ENCODE measurements around the gene PALD1.
"Not testable (repeated sequence)": the region's sequence is repeated elsewhere in the genome, so short reads cannot be mapped to it uniquely, and the experiment has no call there.

Gene PALD1

GRCh38 chr10:70481105-70481504, 2.5 kb downstream of the PALD1 start:
- H3K4me2 ChIP-seq (ENCODE audit: low read depth, low read length, poor library complexity, severe bottlenecking): peak overlapping the region; percentile 95
- peak overlapping the region; percentile 96 for H3K27ac ChIP-seq (ENCODE audit: low read depth, low read length)
- H3K9me2 ChIP-seq (replicated peaks; ENCODE audit: insufficient read depth, low read length): no peaks in the 10 kb centered on the region
- H2AFZ ChIP-seq (ENCODE audit: low read depth, low read length, severe bottlenecking): no peak overlapping the region
- peak overlapping the region; percentile 91 for H3K9ac ChIP-seq (ENCODE audit: low read length)
- H3K27me3 ChIP-seq (ENCODE audit: low read length): no peaks in the 10 kb centered on the region
- peaks cover 4% of the 10 kb centered on the region; the same call in 1 of the 2 replicates for H3K36me3 ChIP-seq (ENCODE audit: low read length)
- H3K79me2 ChIP-seq (ENCODE audit: insufficient read depth, low read length): peaks cover 57% of the 10 kb centered on the region
- no peaks in the 10 kb centered on the region for H3K9me3 ChIP-seq (ENCODE audit: insufficient read depth, low read length)
- peak overlapping the region; percentile 80 for H3K4me3 ChIP-seq (ENCODE audit: insufficient read depth, low read length, poor library complexity, severe bottlenecking)
- H3F3A ChIP-seq (ENCODE audit: insufficient read depth): peaks cover 59% of the 10 kb centered on the region
- H4K20me1 ChIP-seq (ENCODE audit: low read depth, low read length): no peaks in the 10 kb centered on the region
- TF ChIP-seq CTCF (IDR thresholded peaks at IDR 0.05; ENCODE audit: insufficient read depth, low read length, poor library complexity, severe bottlenecking): no peak
- no peak for TF ChIP-seq EZH2phosphoT487 (conservative IDR thresholded peaks at IDR 0.05; ENCODE audit: low read length)

GRCh38 chr10:70481831-70482530, 3.4 kb downstream of the PALD1 start:
- peaks cover 60% of the 10 kb centered on the region for H3K79me2 ChIP-seq (ENCODE audit: insufficient read depth, low read length)
- peak overlapping the region; percentile 95 for H3K4me2 ChIP-seq (ENCODE audit: low read depth, low read length, poor library complexity, severe bottlenecking)
- peak overlapping the region; percentile 91 for H3K9ac ChIP-seq (ENCODE audit: low read length)
- H3K27ac ChIP-seq (ENCODE audit: low read depth, low read length): peak overlapping the region; percentile 96
- no peaks in the 10 kb centered on the region for H4K20me1 ChIP-seq (ENCODE audit: low read depth, low read length)
- H3K9me2 ChIP-seq (replicated peaks; ENCODE audit: insufficient read depth, low read length): no peaks in the 10 kb centered on the region
- H2AFZ ChIP-seq (ENCODE audit: low read depth, low read length, severe bottlenecking): no peak overlapping the region
- H3K9me3 ChIP-seq (ENCODE audit: insufficient read depth, low read length): no peaks in the 10 kb centered on the region
- peak overlapping the region; percentile 80 for H3K4me3 ChIP-seq (ENCODE audit: insufficient read depth, low read length, poor library complexity, severe bottlenecking)
- no peak for TF ChIP-seq CTCF (IDR thresholded peaks at IDR 0.05; ENCODE audit: insufficient read depth, low read length, poor library complexity, severe bottlenecking)
- H3K36me3 ChIP-seq (ENCODE audit: low read length): peaks cover 4% of the 10 kb centered on the region; the same call in 1 of the 2 replicates
- H3F3A ChIP-seq (ENCODE audit: insufficient read depth): peaks cover 51% of the 10 kb centered on the region
- no peaks in the 10 kb centered on the region for H3K27me3 ChIP-seq (ENCODE audit: low read length)

- Histone ChIP-seq H3K4me2 (ENCODE audit: low read depth, low read length, poor library complexity, severe bottlenecking) (peak overlapping the region; percentile 95), H3K27ac (ENCODE audit: low read depth, low read length) (peak overlapping the region; percentile 96), H3K27me3 (ENCODE audit: low read length) (no peaks in the 10 kb centered on the region), H3K9me3 (ENCODE audit: insufficient read depth, low read length) (no peaks in the 10 kb centered on the region), H3K4me3 (ENCODE audit: insufficient read depth, low read length, poor library complexity, severe bottlenecking) (no peak overlapping the region), H3K9me2 (replicated peaks; ENCODE audit: insufficient read depth, low read length) (no peaks in the 10 kb centered on the region), H3K36me3 (ENCODE audit: low read length) (peaks cover 11% of the 10 kb centered on the region), H3F3A (ENCODE audit: insufficient read depth) (peaks cover 53% of the 10 kb centered on the region), H3K9ac (ENCODE audit: low read length) (peak overlapping the region; percentile 91; the same call in 1 of the 2 replicates), H4K20me1 (ENCODE audit: low read depth, low read length) (no peaks in the 10 kb centered on the region), H2AFZ (ENCODE audit: low read depth, low read length, severe bottlenecking) (no peak overlapping the region), H3K79me2 (ENCODE audit: insufficient read depth, low read length) (peaks cover 70% of the 10 kb centered on the region)
- no peak for TF ChIP-seq EZH2phosphoT487 (conservative IDR thresholded peaks at IDR 0.05; ENCODE audit: low read length)
- no peak for TF ChIP-seq CTCF (IDR thresholded peaks at IDR 0.05; ENCODE audit: insufficient read depth, low read length, poor library complexity, severe bottlenecking)
These were observed 4.6 kb downstream of the PALD1 start for GRCh38 chr10:70482982-70483760.

GRCh38 chr10:70483872-70484271, 5.3 kb downstream of the PALD1 start:
- not testable (repeated sequence) for H3K9ac ChIP-seq (ENCODE audit: low read length); H3K27me3 ChIP-seq (ENCODE audit: low read length); H3K9me2 ChIP-seq (replicated peaks; ENCODE audit: insufficient read depth, low read length); H3K4me3 ChIP-seq (ENCODE audit: insufficient read depth, low read length, poor library complexity, severe bottlenecking); H2AFZ ChIP-seq (ENCODE audit: low read depth, low read length, severe bottlenecking); H4K20me1 ChIP-seq (ENCODE audit: low read depth, low read length); H3K9me3 ChIP-seq (ENCODE audit: insufficient read depth, low read length); H3K4me2 ChIP-seq (ENCODE audit: low read depth, low read length, poor library complexity, severe bottlenecking)
- Histone ChIP-seq H3K79me2 (ENCODE audit: insufficient read depth, low read length) (peaks cover 76% of the 10 kb centered on the region), H3F3A (ENCODE audit: insufficient read depth) (peaks cover 60% of the 10 kb centered on the region), H3K36me3 (ENCODE audit: low read length) (peaks cover 11% of the 10 kb centered on the region), H3K27ac (ENCODE audit: low read depth, low read length) (peak overlapping the region; percentile 96; the same call in 1 of the 2 replicates)

Measured in SU-DHL-6 (cell line).